Loucy (cell line): ENCODE measurements around the gene ITPK1.

Source experiments
- EZH2phosphoT487 ChIP-seq: fragments of 200-600 bp; IDR thresholded peaks from 2 replicates; pipeline ENCODE4 v1.6.1; 2018; ENCODE audit warnings: antibody characterized with exemption, mild to moderate bottlenecking, moderate library complexity, borderline replicate concordance
- TF ChIP-seq, protein P1 (sequence below): fragments of 200-600 bp; sonication (generic); conservative IDR thresholded peaks from 2 replicates; pipeline ENCODE4 v1.5.1; 2014; ENCODE audit warnings: mild to moderate bottlenecking, antibody characterized with exemption, low read length

DNA sequence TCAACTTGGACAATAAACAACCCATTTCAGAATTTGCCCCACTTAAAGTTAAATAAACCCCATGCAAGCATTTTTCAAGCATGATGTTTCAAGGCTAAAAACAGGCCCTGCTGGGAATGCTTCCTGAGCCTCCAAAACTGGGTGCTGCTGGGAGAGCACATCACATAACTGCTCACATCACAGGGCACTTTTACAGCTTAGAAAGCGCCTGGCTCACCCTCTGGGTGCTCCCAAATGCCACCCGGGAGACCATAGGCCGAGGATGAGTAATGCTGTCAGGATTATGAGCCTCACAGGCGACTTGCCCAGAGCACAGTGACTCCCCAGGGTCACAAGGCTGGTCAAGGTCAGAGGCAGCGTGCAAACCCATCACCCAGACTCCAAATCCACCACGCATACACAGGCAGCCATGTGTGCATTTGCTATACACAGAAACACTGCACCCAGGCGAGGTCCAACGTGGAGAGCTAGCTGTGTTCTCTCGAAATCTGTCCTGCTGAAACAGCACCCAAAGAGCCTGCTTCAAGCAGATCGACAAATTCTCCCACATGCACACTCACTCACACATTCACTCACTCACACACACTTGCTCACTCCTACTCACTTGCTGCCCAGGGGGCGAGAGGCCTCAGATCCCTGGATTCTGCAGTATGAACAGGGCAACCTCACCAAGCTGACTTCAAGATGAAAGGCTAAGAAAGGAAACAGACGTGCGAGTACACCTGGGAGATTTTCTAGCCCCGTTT lies 58.7 kb downstream of the ITPK1 start:
- TF ChIP-seq, protein P1, sequence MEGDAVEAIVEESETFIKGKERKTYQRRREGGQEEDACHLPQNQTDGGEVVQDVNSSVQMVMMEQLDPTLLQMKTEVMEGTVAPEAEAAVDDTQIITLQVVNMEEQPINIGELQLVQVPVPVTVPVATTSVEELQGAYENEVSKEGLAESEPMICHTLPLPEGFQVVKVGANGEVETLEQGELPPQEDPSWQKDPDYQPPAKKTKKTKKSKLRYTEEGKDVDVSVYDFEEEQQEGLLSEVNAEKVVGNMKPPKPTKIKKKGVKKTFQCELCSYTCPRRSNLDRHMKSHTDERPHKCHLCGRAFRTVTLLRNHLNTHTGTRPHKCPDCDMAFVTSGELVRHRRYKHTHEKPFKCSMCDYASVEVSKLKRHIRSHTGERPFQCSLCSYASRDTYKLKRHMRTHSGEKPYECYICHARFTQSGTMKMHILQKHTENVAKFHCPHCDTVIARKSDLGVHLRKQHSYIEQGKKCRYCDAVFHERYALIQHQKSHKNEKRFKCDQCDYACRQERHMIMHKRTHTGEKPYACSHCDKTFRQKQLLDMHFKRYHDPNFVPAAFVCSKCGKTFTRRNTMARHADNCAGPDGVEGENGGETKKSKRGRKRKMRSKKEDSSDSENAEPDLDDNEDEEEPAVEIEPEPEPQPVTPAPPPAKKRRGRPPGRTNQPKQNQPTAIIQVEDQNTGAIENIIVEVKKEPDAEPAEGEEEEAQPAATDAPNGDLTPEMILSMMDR, result no peak
- TF ChIP-seq EZH2phosphoT487, result no peak
